ENCODE results near the gene NCEH1. TPM values are rescaled to one million over a fixed set of nuclear protein-coding genes. Genes with fewer than 3 reads are reported as not detected.

NCEH1 gene
- polyA plus RNA-seq, 1 donor = 4.1 TPM

DNA sequence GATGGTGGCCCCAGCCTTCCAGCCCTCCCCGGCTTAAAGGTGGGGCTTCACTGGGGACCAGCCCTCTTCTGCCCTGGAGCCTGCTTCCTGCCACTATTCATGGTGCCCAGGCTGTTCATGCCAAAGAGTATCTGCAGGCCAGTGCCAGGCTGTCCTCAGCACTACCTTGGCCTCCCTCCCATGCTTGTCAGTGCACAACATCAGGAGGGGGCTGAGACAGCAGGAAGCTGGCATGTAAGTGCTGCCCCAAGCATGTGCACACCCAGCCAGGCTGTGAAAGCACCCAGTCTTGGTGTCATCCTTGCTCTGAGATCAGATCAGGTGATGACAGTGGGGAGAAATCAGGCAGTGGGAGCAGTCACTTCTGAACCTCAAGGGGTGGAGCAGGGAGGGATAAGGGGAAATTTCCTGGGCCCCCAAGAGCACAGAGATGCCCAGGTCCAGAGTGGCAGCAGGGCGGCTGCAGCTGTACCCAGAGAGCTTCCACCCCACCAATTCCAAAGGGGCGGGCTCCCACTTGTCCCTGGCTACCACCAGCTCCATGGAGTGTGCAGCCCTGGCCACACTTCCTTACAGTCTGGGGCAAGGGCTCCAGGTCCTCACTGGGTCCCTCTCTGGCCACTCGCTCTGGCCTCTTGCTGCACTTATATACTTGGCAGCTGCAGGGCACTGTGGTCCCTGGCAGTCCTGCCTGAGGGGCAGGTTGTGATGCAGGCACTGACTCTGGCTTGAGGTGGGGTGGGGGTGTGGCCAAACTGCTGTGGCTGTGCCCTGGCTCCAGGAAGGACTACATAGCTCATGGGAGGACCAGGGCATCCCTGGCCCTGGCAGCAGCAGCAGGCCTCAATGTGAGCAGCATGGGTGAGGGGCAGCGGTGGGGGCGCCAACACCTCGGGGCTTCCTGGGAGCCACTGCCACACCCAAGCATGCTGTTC is 96.3 kb downstream of the NCEH1 start:
- H3K4me3 ChIP-seq (ENCODE audit: low read length) = no peak overlapping the region
- no peaks in the 10 kb centered on the region for H3K4me1 ChIP-seq (ENCODE audit: control insufficient read depth, insufficient read depth, low read length)
- H3K27me3 ChIP-seq (ENCODE audit: control insufficient read depth, insufficient read depth, low read length) = no peaks in the 10 kb centered on the region
- peaks cover 14% of the 10 kb centered on the region for H3K9me3 ChIP-seq (ENCODE audit: control insufficient read depth, low read depth, low read length)
- DNase-seq = no peak
- H3K27ac ChIP-seq (ENCODE audit: low read length) = no peak overlapping the region
- WGBS (ENCODE audit: insufficient coverage, low lambda C conversion rate) = no CpG with 5 or more reads among the region's 7 CpGs
- no peaks in the 10 kb centered on the region for H3K36me3 ChIP-seq (ENCODE audit: control insufficient read depth, insufficient read depth, low read length)

DNA sequence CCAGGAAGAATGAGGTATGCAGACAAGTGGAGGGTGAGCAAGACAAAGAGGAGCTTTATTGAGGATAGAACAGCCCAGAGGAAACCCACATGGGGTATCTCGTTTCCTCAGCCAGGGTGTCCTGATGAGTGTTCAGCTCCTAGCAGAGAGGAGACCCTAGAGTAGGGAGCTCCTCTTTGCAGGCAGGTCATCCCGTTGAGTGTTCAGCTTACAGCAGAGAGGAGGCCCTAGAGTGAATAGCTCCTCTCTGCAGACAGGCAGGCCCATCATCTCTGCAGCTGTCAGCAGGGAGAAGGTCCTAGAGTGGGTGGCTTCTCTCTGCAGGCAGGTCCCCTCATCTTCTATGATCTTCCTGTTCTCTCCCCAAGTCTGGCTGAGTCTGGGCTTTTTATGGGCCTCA is 97.0 kb downstream of the NCEH1 start:
- peaks cover 14% of the 10 kb centered on the region for H3K9me3 ChIP-seq (ENCODE audit: control insufficient read depth, low read depth, low read length)
- H3K36me3 ChIP-seq (ENCODE audit: control insufficient read depth, insufficient read depth, low read length) = no peaks in the 10 kb centered on the region
- no peaks in the 10 kb centered on the region for H3K4me1 ChIP-seq (ENCODE audit: control insufficient read depth, insufficient read depth, low read length)
- no peak overlapping the region for H3K27ac ChIP-seq (ENCODE audit: low read length)
- H3K27me3 ChIP-seq (ENCODE audit: control insufficient read depth, insufficient read depth, low read length) = no peaks in the 10 kb centered on the region
- no CpG with 5 or more reads among the region's 2 CpGs for WGBS (ENCODE audit: insufficient coverage, low lambda C conversion rate)
- H3K4me3 ChIP-seq (ENCODE audit: low read length) = no peak overlapping the region
- DNase-seq = no peak

DNA sequence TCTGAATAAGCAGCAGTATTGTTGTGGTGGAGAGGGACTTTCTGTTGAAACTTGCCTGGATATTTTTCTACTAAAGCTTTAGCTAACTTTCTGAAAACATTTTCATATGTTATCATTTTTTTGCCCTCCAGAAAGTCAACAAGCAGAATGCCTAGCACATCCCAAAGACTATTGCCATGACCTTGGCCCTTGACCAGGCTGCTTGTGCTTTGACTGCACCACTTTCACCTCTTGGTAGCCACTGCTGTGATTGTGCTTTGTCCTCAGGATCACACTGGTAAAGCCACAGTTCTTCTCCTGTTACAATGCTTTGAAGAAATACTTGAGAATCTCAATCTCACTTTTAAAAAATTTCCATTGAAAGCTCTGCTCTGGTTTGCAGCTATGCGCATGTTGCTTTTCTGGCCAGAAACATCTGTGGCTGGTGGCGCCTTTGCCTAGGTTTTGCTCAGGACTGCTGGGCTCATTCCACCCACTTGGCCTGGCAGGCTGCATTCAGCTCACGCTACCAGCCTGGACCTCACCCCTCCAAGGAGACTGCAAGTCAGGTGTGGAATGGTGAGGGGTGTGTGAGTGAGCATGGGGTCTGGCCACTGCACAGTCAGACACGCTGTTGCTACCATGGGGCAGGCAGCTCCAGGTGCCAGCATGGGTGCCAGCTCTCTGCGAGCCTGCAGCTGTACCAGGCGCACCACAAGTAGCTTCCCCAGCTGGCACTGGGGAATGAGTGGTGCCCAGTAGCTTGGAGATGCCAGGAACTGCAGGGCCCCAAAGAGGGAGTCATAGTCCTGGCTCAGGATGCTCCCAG is 97.8 kb downstream of the NCEH1 start:
- peaks cover 14% of the 10 kb centered on the region for H3K9me3 ChIP-seq (ENCODE audit: control insufficient read depth, low read depth, low read length)
- H3K4me3 ChIP-seq (ENCODE audit: low read length) = no peak overlapping the region
- H3K36me3 ChIP-seq (ENCODE audit: control insufficient read depth, insufficient read depth, low read length) = no peaks in the 10 kb centered on the region
- no CpG with 5 or more reads among the region's 6 CpGs for WGBS (ENCODE audit: insufficient coverage, low lambda C conversion rate)
- H3K27ac ChIP-seq (ENCODE audit: low read length) = no peak overlapping the region
- no peak for DNase-seq
- H3K27me3 ChIP-seq (ENCODE audit: control insufficient read depth, insufficient read depth, low read length) = no peaks in the 10 kb centered on the region
- no peaks in the 10 kb centered on the region for H3K4me1 ChIP-seq (ENCODE audit: control insufficient read depth, insufficient read depth, low read length)

- Histone ChIP-seq H3K27me3 (ENCODE audit: control insufficient read depth, insufficient read depth, low read length) (no peaks in the 10 kb centered on the region), H3K4me1 (ENCODE audit: control insufficient read depth, insufficient read depth, low read length) (no peaks in the 10 kb centered on the region), H3K36me3 (ENCODE audit: control insufficient read depth, insufficient read depth, low read length) (no peaks in the 10 kb centered on the region), H3K9me3 (ENCODE audit: control insufficient read depth, low read depth, low read length) (peaks cover 14% of the 10 kb centered on the region), H3K27ac (ENCODE audit: low read length) (no peak overlapping the region), H3K4me3 (ENCODE audit: low read length) (no peak overlapping the region)
- no peak for DNase-seq
- WGBS (ENCODE audit: insufficient coverage, low lambda C conversion rate) = no CpG with 5 or more reads among the region's 6 CpGs
These were observed 101.1 kb downstream of the NCEH1 start for GRCh38 chr3:172609750-172610149.

DNA sequence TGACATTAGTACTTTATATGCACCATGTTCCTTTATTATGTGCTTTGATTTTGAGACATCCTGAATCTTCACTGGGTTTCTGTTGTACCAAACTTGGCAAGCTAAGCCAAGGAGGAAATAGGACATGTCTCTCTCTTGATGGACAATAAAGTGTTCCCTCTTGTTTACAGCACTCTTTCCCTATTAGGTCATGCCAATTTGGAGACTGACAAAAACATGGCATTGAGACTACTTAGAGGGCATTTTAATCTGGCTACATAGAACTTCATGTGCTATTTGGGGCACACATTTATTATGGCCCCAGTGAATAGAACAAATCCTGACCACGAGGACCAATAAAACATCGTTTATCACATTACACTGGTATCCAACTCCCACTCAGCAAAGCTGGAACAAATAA is 102.3 kb downstream of the NCEH1 start:
- Histone ChIP-seq H3K4me3 (ENCODE audit: low read length) (no peak overlapping the region), H3K27me3 (ENCODE audit: control insufficient read depth, insufficient read depth, low read length) (no peaks in the 10 kb centered on the region), H3K4me1 (ENCODE audit: control insufficient read depth, insufficient read depth, low read length) (no peaks in the 10 kb centered on the region), H3K27ac (ENCODE audit: low read length) (no peak overlapping the region), H3K36me3 (ENCODE audit: control insufficient read depth, insufficient read depth, low read length) (no peaks in the 10 kb centered on the region), H3K9me3 (ENCODE audit: control insufficient read depth, low read depth, low read length) (peaks cover 8% of the 10 kb centered on the region)
- DNase-seq = no peak
- 81% methylated on average over 2 of the region's 2 CpGs for WGBS (ENCODE audit: insufficient coverage, low lambda C conversion rate)

- H3K27me3 ChIP-seq (ENCODE audit: control insufficient read depth, insufficient read depth, low read length) = no peaks in the 10 kb centered on the region
- no peak overlapping the region for H3K27ac ChIP-seq (ENCODE audit: low read length)
- peaks cover 3% of the 10 kb centered on the region for H3K4me1 ChIP-seq (ENCODE audit: control insufficient read depth, insufficient read depth, low read length)
- no CpG with 5 or more reads among the region's 2 CpGs for WGBS (ENCODE audit: insufficient coverage, low lambda C conversion rate)
- DNase-seq = peak in 1 of 2 donors; percentile 21
- peaks cover 4% of the 10 kb centered on the region for H3K9me3 ChIP-seq (ENCODE audit: control insufficient read depth, low read depth, low read length)
- no peak overlapping the region for H3K4me3 ChIP-seq (ENCODE audit: low read length)
- H3K36me3 ChIP-seq (ENCODE audit: control insufficient read depth, insufficient read depth, low read length) = no peaks in the 10 kb centered on the region
These were observed 103.4 kb downstream of the NCEH1 start for GRCh38 chr3:172607305-172608121.

DNA sequence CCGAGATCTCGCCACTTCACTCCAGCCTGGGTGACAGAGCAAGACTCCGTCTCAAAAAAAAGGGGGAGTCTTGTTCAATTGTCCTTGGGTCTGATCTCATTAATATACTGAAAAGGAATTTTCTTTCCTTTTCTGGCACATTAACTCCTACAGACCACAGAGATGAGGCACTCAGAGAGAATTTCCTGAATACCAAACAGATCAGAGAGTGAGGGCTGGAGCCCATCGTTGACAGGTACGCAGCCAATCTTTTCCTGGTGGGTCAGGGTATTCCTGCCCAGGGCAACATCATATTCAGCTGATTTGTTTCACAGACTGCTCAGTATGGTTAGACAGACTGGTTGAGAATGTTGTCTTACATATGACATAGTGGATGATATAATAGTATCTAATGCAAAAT is 104.8 kb downstream of the NCEH1 start:
- no peak overlapping the region for H3K27ac ChIP-seq (ENCODE audit: low read length)
- no CpG with 5 or more reads among the region's 5 CpGs for WGBS (ENCODE audit: insufficient coverage, low lambda C conversion rate)
- no peak for DNase-seq

DNA sequence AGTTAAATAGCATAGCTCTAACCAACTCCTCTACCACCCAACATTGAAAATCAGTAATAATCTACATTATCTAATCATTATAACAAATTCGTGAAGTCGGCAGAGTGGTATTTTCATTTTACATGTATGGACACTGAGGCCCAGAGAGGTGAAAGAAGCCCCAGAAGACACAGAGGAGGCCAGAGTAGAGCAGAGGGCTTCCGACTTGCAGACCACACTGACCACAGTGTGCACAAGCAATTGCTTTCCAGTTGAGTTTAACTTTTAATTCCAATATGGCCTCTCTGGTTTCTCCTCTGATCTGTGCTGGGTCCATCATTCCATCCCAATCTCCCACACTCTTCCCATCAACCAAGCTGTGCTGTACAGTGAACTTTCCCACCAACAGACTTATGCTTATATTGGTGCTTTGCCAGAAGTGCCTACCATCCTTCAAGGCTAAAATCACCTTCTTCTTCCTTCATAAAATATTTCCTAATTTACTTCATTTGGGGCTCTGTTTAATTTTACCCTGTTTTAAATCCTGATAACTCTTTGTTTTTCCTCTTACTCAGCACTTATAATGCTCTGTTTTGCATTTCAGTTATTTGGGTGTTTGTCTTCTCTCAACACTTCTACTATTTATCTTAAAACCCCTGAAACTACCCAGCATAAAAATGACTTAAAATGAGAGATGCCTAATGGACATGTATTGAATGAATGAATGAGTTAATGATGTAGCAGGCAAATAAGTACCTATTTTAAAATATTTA is 105.8 kb downstream of the NCEH1 start:
- no peak for DNase-seq
- no CpG with 5 or more reads among the region's 3 CpGs for WGBS (ENCODE audit: insufficient coverage, low lambda C conversion rate)
- peaks cover 15% of the 10 kb centered on the region for H3K4me1 ChIP-seq (ENCODE audit: control insufficient read depth, insufficient read depth, low read length)
- H3K9me3 ChIP-seq (ENCODE audit: control insufficient read depth, low read depth, low read length) = no peaks in the 10 kb centered on the region
- H3K27me3 ChIP-seq (ENCODE audit: control insufficient read depth, insufficient read depth, low read length) = no peaks in the 10 kb centered on the region
- H3K36me3 ChIP-seq (ENCODE audit: control insufficient read depth, insufficient read depth, low read length) = no peaks in the 10 kb centered on the region
- H3K4me3 ChIP-seq (ENCODE audit: low read length) = no peak overlapping the region
- H3K27ac ChIP-seq (ENCODE audit: low read length) = no peak overlapping the region

More for the DNA sequence above, 104.8 kb downstream of the NCEH1 start:
- peaks cover 10% of the 10 kb centered on the region for H3K4me1 ChIP-seq (ENCODE audit: control insufficient read depth, insufficient read depth, low read length)
- H3K9me3 ChIP-seq (ENCODE audit: control insufficient read depth, low read depth, low read length) = no peaks in the 10 kb centered on the region
- no peaks in the 10 kb centered on the region for H3K27me3 ChIP-seq (ENCODE audit: control insufficient read depth, insufficient read depth, low read length)
- no peaks in the 10 kb centered on the region for H3K36me3 ChIP-seq (ENCODE audit: control insufficient read depth, insufficient read depth, low read length)
- no peak overlapping the region for H3K4me3 ChIP-seq (ENCODE audit: low read length)

- peak overlapping the region; percentile 93 for H3K27ac ChIP-seq (ENCODE audit: low read length)
- whole genome bisulfite sequencing (ENCODE audit: insufficient coverage, low lambda C conversion rate) = 20% methylated on average over 1 of the region's 3 CpGs
- DNase-seq = peak; percentile 79 to 89
- no peaks in the 10 kb centered on the region for H3K36me3 ChIP-seq (ENCODE audit: control insufficient read depth, insufficient read depth, low read length)
- no peak overlapping the region for H3K4me3 ChIP-seq (ENCODE audit: low read length)
- no peaks in the 10 kb centered on the region for H3K9me3 ChIP-seq (ENCODE audit: control insufficient read depth, low read depth, low read length)
- no peaks in the 10 kb centered on the region for H3K27me3 ChIP-seq (ENCODE audit: control insufficient read depth, insufficient read depth, low read length)
- H3K4me1 ChIP-seq (ENCODE audit: control insufficient read depth, insufficient read depth, low read length) = peaks cover 15% of the 10 kb centered on the region
These were observed 109.6 kb downstream of the NCEH1 start for GRCh38 chr3:172601066-172601832.
